WI38 (cell line): ENCODE measurements around the gene AKAP8.
"Not testable (repeated sequence)": the region's sequence is repeated elsewhere in the genome, so short reads cannot be mapped to it uniquely, and the experiment has no call there.

ENCODE experiments used
- H3K4me3 ChIP-seq: 2 replicates; pipeline ENCODE4 v1.5.1; 2011; ENCODE audit warnings: low read depth, mild to moderate bottlenecking, control low read depth, low read length
- TF ChIP-seq, protein P1 (sequence below): IDR thresholded peaks from 2 replicates; pipeline ENCODE4 v1.5.1; 2012; ENCODE audit warnings: low read depth, mild to moderate bottlenecking, control low read depth, low read length

The AKAP8 gene

GRCh38 chr19:15340086-15340485 is 39.5 kb downstream of the AKAP8 start:
- H3K4me3 ChIP-seq: no peak overlapping the region
- TF ChIP-seq, protein P1, sequence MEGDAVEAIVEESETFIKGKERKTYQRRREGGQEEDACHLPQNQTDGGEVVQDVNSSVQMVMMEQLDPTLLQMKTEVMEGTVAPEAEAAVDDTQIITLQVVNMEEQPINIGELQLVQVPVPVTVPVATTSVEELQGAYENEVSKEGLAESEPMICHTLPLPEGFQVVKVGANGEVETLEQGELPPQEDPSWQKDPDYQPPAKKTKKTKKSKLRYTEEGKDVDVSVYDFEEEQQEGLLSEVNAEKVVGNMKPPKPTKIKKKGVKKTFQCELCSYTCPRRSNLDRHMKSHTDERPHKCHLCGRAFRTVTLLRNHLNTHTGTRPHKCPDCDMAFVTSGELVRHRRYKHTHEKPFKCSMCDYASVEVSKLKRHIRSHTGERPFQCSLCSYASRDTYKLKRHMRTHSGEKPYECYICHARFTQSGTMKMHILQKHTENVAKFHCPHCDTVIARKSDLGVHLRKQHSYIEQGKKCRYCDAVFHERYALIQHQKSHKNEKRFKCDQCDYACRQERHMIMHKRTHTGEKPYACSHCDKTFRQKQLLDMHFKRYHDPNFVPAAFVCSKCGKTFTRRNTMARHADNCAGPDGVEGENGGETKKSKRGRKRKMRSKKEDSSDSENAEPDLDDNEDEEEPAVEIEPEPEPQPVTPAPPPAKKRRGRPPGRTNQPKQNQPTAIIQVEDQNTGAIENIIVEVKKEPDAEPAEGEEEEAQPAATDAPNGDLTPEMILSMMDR: no peak

- TF ChIP-seq, protein P1: no peak
- no peak overlapping the region for H3K4me3 ChIP-seq
These were observed 42.4 kb downstream of the AKAP8 start for GRCh38 chr19:15337202-15337601.

DNA sequence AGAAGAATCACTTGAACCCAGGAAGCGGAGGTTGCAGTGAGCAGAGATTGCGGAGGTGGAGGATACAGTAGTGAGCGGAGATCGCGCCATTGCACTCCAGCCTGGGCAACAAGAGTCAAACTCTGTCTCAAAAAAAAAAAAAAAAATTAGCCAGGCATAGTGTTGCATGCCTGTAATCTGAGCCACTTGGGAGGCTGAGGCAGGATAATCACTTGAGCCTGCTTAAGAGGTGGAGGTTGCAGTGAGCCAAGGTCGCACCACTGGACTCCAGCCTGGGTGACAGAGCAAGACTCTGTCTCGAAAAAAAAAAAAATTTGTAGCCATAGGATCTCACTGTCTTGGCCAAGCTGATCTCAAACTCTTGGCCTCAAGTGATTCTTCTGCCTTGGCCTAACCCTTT is 43.6 kb downstream of the AKAP8 start:
- H3K4me3 ChIP-seq: not testable (repeated sequence)

GRCh38 chr19:15332311-15332996 is 47.1 kb downstream of the AKAP8 start, which contains the start of gene BRD4:
BRD4 (minus strand) TSS chr19:15332539; CDS start chr19:15273099, 59,440 bp downstream.
- TF ChIP-seq, protein P1: no peak
- peak within 1 kb of the TSS; percentile 86 for H3K4me3 ChIP-seq

GRCh38 chr19:15331419-15332310 is 47.9 kb downstream of the AKAP8 start:
- peak overlapping the region; percentile 86 for H3K4me3 ChIP-seq
- TF ChIP-seq, protein P1: no peak

DNA sequence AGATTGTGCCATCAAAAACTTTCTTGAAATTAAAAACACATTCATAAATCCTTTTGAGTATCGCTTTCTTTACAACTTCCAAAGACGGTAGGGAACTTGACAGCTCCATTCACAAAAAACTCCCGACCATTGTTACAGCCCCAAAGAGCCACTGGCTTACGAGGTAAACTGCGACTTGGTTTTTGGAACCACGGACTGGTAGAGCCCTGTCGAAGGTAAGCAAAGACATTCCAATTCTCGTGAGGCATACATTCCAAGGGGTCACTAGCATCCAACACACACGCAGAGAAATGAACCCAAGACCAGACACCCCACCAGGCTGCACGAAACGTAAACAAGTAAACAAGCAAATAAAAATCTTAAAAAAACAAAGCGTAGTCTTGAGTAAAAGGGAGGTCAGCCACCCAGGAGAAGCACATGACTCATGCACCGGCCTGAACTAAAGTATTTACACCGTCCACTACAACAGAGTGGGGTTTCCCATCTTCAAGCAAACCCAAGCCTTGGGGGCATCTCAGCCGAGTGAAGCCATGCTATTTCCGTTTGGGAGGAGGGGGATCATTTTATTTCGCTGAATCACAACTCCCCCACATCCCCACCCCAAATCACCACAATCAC is 48.7 kb downstream of the AKAP8 start:
- H3K4me3 ChIP-seq: peak overlapping the region; percentile 86
- TF ChIP-seq, protein P1: no peak

DNA sequence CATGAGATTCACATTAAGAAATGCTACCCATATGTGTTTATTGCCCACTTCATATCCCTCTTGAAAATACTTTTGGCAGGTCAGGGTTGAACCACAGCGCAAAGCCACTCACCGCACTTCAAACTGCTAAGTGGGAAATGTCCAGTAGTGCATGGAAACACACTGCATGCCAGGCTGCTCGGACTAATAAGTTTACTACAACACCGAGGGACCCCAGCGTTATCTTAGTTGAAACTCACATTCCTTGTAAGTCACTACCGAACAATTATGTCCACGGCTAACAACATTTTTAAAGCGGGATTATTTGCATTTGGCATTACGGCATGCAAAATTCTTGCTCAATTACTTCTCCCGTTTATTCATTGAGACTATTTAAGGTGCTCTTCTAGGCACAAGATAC is 51.3 kb downstream of the AKAP8 start:
- TF ChIP-seq, protein P1: no peak
- H3K4me3 ChIP-seq: no peak overlapping the region
